Ishikawa (cell line): ENCODE data around the gene IPO11.

ENCODE experiments used
- CEBPB ChIP-seq: IDR thresholded peaks from 2 replicates; pipeline ENCODE4 v1.6.1; 2012
- CREB1 ChIP-seq: IDR thresholded peaks from 2 replicates; pipeline ENCODE4 v1.6.1; 2012; ENCODE audit warnings: low read depth
- EGR1 ChIP-seq: IDR thresholded peaks from 2 replicates; pipeline ENCODE4 v1.6.1; 2012
- EP300 ChIP-seq: IDR thresholded peaks from 2 replicates; pipeline ENCODE4 v1.6.1; 2012; ENCODE audit warnings: borderline replicate concordance
- FOXM1 ChIP-seq: IDR thresholded peaks from 2 replicates; pipeline ENCODE4 v1.6.1; 2012; ENCODE audit warnings: low read depth, borderline replicate concordance
- MAX ChIP-seq: IDR thresholded peaks from 2 replicates; pipeline ENCODE4 v1.6.1; 2012
- NFIC ChIP-seq: IDR thresholded peaks from 2 replicates; pipeline ENCODE4 v1.6.1; 2012
- RAD21 ChIP-seq: IDR thresholded peaks from 2 replicates; pipeline ENCODE4 v1.6.1; 2012; ENCODE audit warnings: low read depth
- REST ChIP-seq: IDR thresholded peaks from 2 replicates; pipeline ENCODE4 v1.6.1; 2012; ENCODE audit warnings: low read depth, mild to moderate bottlenecking
- TAF1 ChIP-seq: IDR thresholded peaks from 2 replicates; pipeline ENCODE4 v1.6.1; 2012; ENCODE audit warnings: low read depth, mild to moderate bottlenecking
- TCF12 ChIP-seq: IDR thresholded peaks from 2 replicates; pipeline ENCODE4 v1.6.1; 2012; ENCODE audit warnings: low read depth
- TEAD4 ChIP-seq: IDR thresholded peaks from 2 replicates; pipeline ENCODE4 v1.6.1; 2012
- YY1 ChIP-seq: IDR thresholded peaks from 2 replicates; pipeline ENCODE4 v1.6.1; 2012; ENCODE audit warnings: low read depth
- ZBTB7A ChIP-seq: IDR thresholded peaks from 2 replicates; pipeline ENCODE4 v1.6.1; 2012; ENCODE audit warnings: low read depth

- no peak for TF ChIP-seq RAD21
- no peak for TF ChIP-seq TAF1
- no peak for TF ChIP-seq REST
- no peak for TF ChIP-seq EGR1
- no peak for TF ChIP-seq YY1
- TF ChIP-seq EP300: no peak
- TF ChIP-seq ZBTB7A: no peak
- TF ChIP-seq FOXM1: no peak
- TF ChIP-seq MAX: no peak
- TF ChIP-seq CEBPB: no peak
- TF ChIP-seq TEAD4: no peak
- no peak for TF ChIP-seq NFIC
- TF ChIP-seq TCF12: no peak
- TF ChIP-seq CREB1: no peak
Observed at GRCh38 chr5:62386824-62387223, 25.7 kb upstream of the IPO11 start.
